HG03025 (cell line): ENCODE data around the gene CNTNAP5.

Experiments
- ATAC-seq: cut with Tn5 transposase; IDR thresholded peaks from one replicate; pipeline ENCODE4 v1.9.1; 2021; ENCODE audit warnings: mild to moderate bottlenecking, moderate library complexity; ENCODE audit not compliant: unreplicated experiment, low FRiP score

The CNTNAP5 gene

GRCh38 chr2:124526221-124526620 lies 501.1 kb downstream of the CNTNAP5 start:
- no peak for ATAC-seq

DNA sequence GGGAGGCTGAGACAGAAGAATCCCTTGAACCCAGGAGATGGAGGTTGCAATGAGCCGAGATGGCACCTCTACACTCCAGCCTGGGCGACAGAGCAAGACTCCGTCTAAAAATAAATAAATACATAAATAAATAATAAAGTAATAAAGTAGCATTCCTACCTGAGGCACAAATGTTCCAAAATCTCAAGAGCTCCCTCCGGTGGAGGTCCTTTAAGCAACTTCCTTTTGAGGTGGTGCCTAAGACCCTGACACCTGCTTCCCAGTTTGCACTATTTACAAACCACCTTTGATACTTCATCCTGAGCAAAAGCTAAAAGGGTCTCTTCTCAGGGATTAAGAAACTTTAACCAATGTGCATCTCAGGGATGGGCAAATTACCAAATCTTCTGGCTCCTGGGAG lies 505.1 kb downstream of the CNTNAP5 start:
- no peak for ATAC-seq

DNA sequence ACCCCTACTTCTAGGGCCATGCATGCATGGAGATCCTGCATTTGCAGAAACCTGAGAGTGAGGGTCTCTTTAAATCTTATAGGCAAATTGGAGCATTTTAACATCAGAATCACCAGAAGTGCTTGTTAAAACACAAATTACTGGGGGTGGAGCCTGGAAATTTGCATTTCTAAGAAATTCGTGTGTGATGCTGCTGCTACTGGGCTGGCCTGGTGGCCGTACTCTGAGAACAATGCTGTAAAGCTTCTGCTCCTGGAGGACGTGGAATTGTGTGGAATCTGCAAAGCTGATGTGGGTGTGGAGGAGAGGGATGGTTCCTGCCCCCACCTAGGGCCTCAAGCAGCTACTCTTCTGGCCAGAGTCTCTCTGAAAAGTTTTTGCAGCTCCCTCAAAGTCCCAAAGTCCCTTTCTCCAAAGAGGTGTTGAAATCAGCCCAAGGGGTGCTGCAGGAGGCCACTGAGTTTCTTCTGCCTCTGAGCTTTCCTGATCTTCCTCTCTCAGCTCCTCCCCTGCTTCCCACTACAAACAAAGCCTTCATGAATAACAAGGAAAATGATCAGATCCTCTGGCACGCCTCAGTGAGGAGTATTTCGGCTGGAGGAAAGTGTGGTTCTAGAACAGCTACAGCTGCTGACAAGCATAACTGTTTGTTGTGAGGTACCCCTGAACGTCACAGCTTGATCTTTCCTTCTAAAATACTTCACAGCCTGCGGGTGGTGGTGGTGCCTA lies 508.3 kb downstream of the CNTNAP5 start:
- ATAC-seq: no peak

GRCh38 chr2:124534028-124534427 lies 508.9 kb downstream of the CNTNAP5 start:
- ATAC-seq: no peak

- ATAC-seq: no peak
Measured at GRCh38 chr2:124535816-124536215, 510.7 kb downstream of the CNTNAP5 start.

DNA sequence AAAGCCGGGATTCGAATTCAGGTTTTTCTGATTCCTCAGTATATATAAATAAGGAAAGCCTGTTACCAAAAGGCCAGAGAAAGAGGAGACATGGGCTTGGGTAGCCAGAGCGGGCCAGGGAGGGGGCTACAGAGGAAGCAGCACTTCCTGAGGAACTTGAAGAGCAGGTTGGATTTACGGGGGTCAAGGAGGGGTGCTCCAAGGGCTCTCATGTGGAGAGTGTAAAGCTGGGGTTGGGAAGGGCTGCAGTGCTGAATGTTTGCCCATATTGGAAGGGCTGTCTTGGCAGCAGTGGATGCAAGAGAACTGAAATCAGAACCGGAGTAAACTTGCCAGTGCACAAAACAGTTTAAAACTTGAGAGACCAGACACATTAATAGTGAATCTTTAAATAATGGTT lies 511.5 kb downstream of the CNTNAP5 start:
- no peak for ATAC-seq

- no peak for ATAC-seq
Measured at GRCh38 chr2:124538549-124538948, 513.5 kb downstream of the CNTNAP5 start.

- ATAC-seq: no peak
Measured at GRCh38 chr2:124540805-124541204, 515.7 kb downstream of the CNTNAP5 start.

DNA sequence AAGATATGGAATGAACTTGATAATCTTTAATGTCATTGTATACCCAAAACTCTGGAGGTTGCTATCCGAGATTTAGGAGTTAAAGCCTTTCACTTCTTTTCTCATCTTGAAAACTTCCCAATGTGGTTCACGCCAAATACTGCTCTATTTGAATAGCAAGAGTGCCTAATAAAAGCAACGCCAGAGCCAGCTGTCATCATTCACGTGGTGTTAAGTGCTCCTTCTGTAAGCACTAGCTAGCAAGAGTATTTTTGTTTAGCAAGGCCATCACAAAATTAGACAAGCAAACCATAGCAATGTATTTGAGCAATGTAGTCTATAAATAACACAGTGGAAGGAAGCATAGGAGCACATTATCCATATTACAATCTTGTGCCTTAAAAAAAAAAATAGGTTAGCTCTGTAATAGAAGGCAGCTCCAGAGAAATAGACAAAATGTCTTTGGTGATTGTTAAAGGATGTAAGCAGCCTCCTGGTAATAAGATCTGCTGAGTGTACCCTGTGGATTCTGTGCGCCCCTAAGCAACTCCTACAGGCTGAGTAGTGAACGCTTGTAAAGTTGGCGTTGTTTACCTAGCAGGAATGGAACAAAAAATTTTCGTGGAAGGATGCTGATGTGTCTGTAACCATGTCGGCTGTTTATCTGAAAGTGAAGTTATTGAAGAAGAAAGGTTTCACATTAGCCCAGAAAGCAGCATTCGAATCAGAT lies 518.0 kb downstream of the CNTNAP5 start:
- ATAC-seq: no peak

DNA sequence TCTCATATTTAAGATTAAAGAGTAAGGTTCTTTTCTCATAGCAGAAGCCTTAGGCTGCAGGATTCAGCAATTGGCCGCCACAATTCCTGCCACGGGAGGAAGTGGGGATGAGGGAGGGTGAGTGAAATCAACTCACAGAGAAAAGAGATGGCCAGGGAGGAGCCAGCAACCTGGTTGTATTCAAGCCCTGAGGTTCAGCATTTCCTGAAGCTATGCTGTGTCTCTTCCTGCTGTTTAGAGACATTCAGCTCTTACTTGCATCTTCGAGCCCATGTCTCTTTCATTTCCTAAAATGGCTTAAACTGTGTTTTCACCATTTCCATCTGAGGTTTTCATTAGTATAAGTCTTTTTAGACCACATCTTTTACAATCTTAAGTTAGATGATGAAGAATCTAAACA lies 522.6 kb downstream of the CNTNAP5 start:
- no peak for ATAC-seq

- no peak for ATAC-seq
Measured at GRCh38 chr2:124558277-124558905, 533.3 kb downstream of the CNTNAP5 start.

GRCh38 chr2:124559236-124559635 lies 534.1 kb downstream of the CNTNAP5 start:
- no peak for ATAC-seq

GRCh38 chr2:124560592-124561112 lies 535.6 kb downstream of the CNTNAP5 start:
- ATAC-seq: no peak

DNA sequence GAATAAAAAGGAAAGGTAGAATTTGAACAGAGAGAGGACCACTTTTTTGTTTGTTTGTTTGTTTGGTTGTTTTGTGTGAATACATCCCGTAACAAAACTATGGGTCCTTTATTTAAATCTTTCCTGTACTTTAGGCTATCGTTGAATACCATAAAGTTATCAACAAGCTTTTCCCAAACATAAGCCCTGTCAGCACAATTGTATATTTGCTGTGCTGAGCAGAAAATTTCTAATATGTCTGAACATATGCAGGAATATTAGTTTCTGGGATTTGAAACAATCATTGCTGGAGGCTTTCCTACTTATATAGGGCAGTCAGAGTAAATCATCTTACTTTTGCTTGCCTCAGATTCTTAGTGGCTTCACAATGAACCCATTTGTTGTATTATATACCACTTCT lies 536.4 kb downstream of the CNTNAP5 start:
- no peak for ATAC-seq

DNA sequence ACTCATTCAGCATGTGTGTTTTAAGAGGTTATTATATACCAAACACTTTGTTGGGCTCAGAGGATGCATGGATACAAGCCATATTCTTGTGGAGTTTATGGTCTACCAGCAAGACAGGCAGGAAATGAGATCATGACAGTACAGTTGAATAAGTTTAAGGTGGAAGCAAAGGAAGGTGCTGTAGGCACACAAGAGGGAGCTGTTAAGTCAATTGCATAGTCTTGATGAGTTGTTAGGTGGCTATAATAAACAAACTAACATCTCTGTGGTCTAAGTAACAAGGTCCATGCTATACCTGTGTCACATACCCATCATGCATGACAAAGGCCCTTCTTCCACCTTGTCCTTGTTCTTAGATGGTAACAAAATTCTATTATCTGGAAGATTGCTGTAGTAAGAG lies 538.3 kb downstream of the CNTNAP5 start:
- no peak for ATAC-seq

DNA sequence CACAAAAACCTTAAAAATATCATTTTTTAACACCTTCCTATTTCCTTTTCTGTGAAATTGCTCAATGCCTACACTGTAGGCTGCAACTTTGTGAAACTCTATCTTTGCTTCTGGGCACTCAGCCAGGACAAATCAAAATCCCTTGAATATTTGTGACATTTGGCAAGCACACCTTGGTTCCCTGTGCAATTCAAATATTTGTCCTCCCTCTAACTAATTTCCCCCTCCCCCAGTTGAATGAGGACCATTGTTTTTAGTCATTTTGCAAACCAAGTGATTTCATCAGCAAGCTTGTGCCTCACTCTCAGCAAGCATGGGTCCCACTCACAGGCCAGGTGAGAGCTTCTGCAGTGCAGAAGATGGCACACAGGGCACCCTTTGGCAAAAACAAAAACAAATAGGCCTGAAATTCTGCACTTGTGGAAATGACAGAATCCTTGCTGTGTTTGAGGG lies 541.5 kb downstream of the CNTNAP5 start:
- ATAC-seq: no peak

GRCh38 chr2:124570872-124571271 lies 545.8 kb downstream of the CNTNAP5 start:
- ATAC-seq: no peak

DNA sequence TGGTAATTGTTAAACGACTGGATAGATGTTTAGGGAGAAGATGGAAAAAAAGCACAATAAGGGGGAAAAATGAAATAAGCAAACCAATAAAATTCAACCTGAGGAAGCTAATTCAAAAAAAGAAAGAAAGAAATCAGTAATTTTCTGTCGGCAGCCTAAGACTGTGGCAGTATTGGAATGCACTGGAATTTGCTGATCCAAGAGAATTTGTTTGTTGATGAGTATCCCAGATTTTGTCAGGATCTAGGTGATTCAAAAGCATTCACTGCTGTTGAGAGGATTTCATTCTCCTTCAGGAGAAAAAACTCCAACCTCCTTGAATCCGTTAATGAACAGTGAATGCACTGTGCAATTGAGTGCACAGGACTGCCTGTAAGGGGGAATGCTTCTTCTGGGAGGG lies 546.7 kb downstream of the CNTNAP5 start:
- ATAC-seq: no peak

DNA sequence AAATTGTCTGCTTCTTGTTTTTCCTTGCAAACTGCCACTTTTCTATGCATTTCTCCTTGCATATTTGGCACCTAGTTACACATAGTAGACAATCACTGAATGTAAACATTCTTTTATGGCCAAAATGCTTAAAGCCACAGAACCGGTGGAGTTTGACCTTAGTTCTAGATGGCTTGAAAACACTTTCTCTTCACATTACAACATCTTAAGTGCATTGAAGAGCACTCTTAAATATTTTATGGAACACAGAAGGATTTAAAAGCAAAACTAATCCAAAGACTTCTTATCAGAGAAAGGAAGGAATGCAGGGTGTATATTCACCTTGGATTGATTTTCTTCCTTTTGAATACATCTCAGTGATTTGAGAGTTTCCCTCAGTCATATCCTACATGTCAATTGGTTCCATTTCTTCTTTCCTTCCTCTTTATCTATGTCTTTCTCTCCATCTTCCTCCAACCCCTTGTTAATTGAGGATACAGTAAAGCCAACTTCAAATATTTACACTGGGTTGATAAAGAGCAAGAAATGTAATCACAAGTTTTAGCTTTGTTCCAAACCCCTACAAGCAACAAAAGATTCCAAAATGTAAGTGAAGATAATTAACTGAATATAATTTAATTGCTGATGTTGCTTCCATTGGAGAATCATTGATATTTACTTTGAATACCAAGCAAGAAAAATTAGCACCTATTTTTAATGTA lies 548.0 kb downstream of the CNTNAP5 start:
- no peak for ATAC-seq

GRCh38 chr2:124575497-124575896 lies 550.4 kb downstream of the CNTNAP5 start:
- no peak for ATAC-seq

- no peak for ATAC-seq
Measured at GRCh38 chr2:124580263-124580662, 555.2 kb downstream of the CNTNAP5 start.
